Measurements from ENCODE around the gene RAB1A. TPM values are rescaled to one million over a fixed set of nuclear protein-coding genes. Genes with fewer than 3 reads are reported as not detected.

Gene RAB1A
- total and polyA plus RNA-seq, 9 of the 15 experiments (the other 6 are each of a cell fraction or from before 2014, with no cell fraction given): 43.8 to 163 (median 67.7) TPM

- TF ChIP-seq, protein P1, sequence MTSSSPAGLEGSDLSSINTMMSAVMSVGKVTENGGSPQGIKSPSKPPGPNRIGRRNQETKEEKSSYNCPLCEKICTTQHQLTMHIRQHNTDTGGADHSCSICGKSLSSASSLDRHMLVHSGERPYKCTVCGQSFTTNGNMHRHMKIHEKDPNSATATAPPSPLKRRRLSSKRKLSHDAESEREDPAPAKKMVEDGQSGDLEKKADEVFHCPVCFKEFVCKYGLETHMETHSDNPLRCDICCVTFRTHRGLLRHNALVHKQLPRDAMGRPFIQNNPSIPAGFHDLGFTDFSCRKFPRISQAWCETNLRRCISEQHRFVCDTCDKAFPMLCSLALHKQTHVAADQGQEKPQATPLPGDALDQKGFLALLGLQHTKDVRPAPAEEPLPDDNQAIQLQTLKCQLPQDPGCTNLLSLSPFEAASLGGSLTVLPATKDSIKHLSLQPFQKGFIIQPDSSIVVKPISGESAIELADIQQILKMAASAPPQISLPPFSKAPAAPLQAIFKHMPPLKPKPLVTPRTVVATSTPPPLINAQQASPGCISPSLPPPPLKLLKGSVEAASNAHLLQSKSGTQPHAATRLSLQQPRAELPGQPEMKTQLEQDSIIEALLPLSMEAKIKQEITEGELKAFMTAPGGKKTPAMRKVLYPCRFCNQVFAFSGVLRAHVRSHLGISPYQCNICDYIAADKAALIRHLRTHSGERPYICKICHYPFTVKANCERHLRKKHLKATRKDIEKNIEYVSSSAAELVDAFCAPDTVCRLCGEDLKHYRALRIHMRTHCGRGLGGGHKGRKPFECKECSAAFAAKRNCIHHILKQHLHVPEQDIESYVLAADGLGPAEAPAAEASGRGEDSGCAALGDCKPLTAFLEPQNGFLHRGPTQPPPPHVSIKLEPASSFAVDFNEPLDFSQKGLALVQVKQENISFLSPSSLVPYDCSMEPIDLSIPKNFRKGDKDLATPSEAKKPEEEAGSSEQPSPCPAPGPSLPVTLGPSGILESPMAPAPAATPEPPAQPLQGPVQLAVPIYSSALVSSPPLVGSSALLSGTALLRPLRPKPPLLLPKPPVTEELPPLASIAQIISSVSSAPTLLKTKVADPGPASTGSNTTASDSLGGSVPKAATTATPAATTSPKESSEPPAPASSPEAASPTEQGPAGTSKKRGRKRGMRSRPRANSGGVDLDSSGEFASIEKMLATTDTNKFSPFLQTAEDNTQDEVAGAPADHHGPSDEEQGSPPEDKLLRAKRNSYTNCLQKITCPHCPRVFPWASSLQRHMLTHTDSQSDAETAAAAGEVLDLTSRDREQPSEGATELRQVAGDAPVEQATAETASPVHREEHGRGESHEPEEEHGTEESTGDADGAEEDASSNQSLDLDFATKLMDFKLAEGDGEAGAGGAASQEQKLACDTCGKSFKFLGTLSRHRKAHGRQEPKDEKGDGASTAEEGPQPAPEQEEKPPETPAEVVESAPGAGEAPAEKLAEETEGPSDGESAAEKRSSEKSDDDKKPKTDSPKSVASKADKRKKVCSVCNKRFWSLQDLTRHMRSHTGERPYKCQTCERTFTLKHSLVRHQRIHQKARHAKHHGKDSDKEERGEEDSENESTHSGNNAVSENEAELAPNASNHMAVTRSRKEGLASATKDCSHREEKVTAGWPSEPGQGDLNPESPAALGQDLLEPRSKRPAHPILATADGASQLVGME (CRISPR knock-in tag; IDR thresholded peaks at IDR 0.05): no peak
- no peak for TF ChIP-seq ILF3 (IDR thresholded peaks at IDR 0.05; ENCODE audit: borderline replicate concordance)
- no peak for TF ChIP-seq PURB (CRISPR knock-in tag; IDR thresholded peaks at IDR 0.05; ENCODE audit: low read depth)
- no peak for TF ChIP-seq ERF (CRISPR knock-in tag; IDR thresholded peaks at IDR 0.05)
- no peak for TF ChIP-seq LARP7 (IDR thresholded peaks at IDR 0.05)
- TF ChIP-seq C11orf30 (IDR thresholded peaks at IDR 0.05; ENCODE audit: low read depth): peak; percentile 66
- TF ChIP-seq, protein P2, sequence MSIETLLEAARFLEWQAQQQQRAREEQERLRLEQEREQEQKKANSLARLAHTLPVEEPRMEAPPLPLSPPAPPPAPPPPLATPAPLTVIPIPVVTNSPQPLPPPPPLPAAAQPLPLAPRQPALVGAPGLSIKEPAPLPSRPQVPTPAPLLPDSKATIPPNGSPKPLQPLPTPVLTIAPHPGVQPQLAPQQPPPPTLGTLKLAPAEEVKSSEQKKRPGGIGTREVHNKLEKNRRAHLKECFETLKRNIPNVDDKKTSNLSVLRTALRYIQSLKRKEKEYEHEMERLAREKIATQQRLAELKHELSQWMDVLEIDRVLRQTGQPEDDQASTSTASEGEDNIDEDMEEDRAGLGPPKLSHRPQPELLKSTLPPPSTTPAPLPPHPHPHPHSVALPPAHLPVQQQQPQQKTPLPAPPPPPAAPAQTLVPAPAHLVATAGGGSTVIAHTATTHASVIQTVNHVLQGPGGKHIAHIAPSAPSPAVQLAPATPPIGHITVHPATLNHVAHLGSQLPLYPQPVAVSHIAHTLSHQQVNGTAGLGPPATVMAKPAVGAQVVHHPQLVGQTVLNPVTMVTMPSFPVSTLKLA (conservative IDR thresholded peaks at IDR 0.05): 0 out of 4 replicates have a peak, but pooled peaks of 1 of the 2 experiments have one; percentile 27
- TF ChIP-seq ZNF76 (CRISPR knock-in tag; IDR thresholded peaks at IDR 0.05; ENCODE audit: borderline replicate concordance): no peak
- TF ChIP-seq SIN3A (IDR thresholded peaks at IDR 0.05; ENCODE audit: borderline replicate concordance in 2 of 2, control insufficient read depth in 1 of 2, low read depth in 2 of 2, low read length in 2 of 2): no peak; a peak in 1 of 4 replicates
- no peak for TF ChIP-seq NELFE (IDR thresholded peaks at IDR 0.05; ENCODE audit: insufficient read depth, insufficient read length)
- TF ChIP-seq, protein P3, sequence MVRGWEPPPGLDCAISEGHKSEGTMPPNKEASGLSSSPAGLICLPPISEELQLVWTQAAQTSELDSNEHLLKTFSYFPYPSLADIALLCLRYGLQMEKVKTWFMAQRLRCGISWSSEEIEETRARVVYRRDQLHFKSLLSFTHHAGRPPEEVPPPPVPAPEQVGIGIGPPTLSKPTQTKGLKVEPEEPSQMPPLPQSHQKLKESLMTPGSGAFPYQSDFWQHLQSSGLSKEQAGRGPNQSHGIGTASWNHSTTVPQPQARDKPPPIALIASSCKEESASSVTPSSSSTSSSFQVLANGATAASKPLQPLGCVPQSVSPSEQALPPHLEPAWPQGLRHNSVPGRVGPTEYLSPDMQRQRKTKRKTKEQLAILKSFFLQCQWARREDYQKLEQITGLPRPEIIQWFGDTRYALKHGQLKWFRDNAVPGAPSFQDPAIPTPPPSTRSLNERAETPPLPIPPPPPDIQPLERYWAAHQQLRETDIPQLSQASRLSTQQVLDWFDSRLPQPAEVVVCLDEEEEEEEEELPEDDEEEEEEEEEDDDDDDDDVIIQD (CRISPR knock-in tag; IDR thresholded peaks at IDR 0.05): no peak
- TF ChIP-seq ZNF41 (CRISPR knock-in tag; conservative IDR thresholded peaks at IDR 0.05): no peak
- TF ChIP-seq ZNF263 (CRISPR knock-in tag; IDR thresholded peaks at IDR 0.05; ENCODE audit: borderline replicate concordance): no peak
- TF ChIP-seq POLR3G (IDR thresholded peaks at IDR 0.05; ENCODE audit: extremely low read depth, insufficient read length, insufficient replicate concordance): no peak
- TF ChIP-seq SP1 (CRISPR knock-in tag; IDR thresholded peaks at IDR 0.05): no peak
- 0 out of 2 replicates have a peak, but pooled peaks have one; percentile 10 for TF ChIP-seq SNIP1 (IDR thresholded peaks at IDR 0.05; ENCODE audit: low read depth)
- TF ChIP-seq EHMT2 (IDR thresholded peaks at IDR 0.05): no peak
- TF ChIP-seq MYC (IDR thresholded peaks at IDR 0.05; ENCODE audit: low read depth, low read length): no peak
- TF ChIP-seq MYC (CRISPR knock-in tag; IDR thresholded peaks at IDR 0.05; ENCODE audit: borderline replicate concordance, low read depth): no peak
These were observed 1.4 kb downstream of the RAB1A start (continued) for GRCh38 chr2:65128297-65129190.

All from K562 (cell line).